Neuronal stem cell (in vitro differentiated cells): Measurements from ENCODE around the gene SHISA9.

ENCODE experiments used
- DNase-seq: peaks from one replicate; pipeline ENCODE4 v3.0.0-alpha.2; 2013; ENCODE audit warnings: low spot score
- H2AFZ ChIP-seq: one replicate; pipeline ENCODE4 v1.6.1; 2013; ENCODE audit warnings: mild to moderate bottlenecking, low read length, inconsistent platforms
- H2AK5ac ChIP-seq: 2 replicates; pipeline ENCODE4 v1.6.1; 2013; ENCODE audit warnings: low read depth, mild to moderate bottlenecking, inconsistent platforms, low read length, moderate library complexity, mixed read lengths
- H2BK120ac ChIP-seq: 2 replicates; pipeline ENCODE4 v1.6.1; 2013; ENCODE audit warnings: low read depth, mild to moderate bottlenecking, inconsistent platforms, low read length, moderate library complexity, mixed read lengths
- H2BK12ac ChIP-seq: one replicate; pipeline ENCODE4 v1.6.1; 2013; ENCODE audit warnings: low read length, inconsistent platforms
- H2BK15ac ChIP-seq: 2 replicates; pipeline ENCODE4 v1.6.1; 2013; ENCODE audit warnings: mild to moderate bottlenecking, low read length, inconsistent platforms, mixed read lengths
- H2BK5ac ChIP-seq: one replicate; pipeline ENCODE4 v1.6.1; 2013; ENCODE audit warnings: inconsistent platforms, mild to moderate bottlenecking, low read length, moderate library complexity
- H3K14ac ChIP-seq: one replicate; pipeline ENCODE4 v1.6.1; 2013; ENCODE audit warnings: low read length, inconsistent platforms
- H3K18ac ChIP-seq: 2 replicates; pipeline ENCODE4 v1.6.1; 2013; ENCODE audit warnings: low read length, inconsistent platforms
- H3K23ac ChIP-seq: 2 replicates; pipeline ENCODE4 v1.6.1; 2013; ENCODE audit warnings: low read depth, mild to moderate bottlenecking, mixed read lengths, low read length, inconsistent platforms; ENCODE audit not compliant: poor library complexity
- H3K27ac ChIP-seq: replicated peaks from 3 replicates; pipeline ENCODE4 v1.5.1; 2013; ENCODE audit warnings: low read length, inconsistent platforms
- H3K27me3 ChIP-seq, 3 experiments: 2 replicates each; pipeline ENCODE4 v1.6.1; 2013; ENCODE audit warnings: low read length in 3 of 3, mild to moderate bottlenecking in 2 of 3, inconsistent platforms in 1 of 3, low read depth in 1 of 3, mixed read lengths in 1 of 3, moderate library complexity in 1 of 3; ENCODE audit not compliant: control insufficient read depth in 3 of 3, insufficient read depth in 3 of 3
- H3K36me3 ChIP-seq, 2 donors: replicated peaks in 1 of 2; 2 replicates each; pipeline ENCODE4 v1.6.1; 2013; ENCODE audit warnings: low read length in 2 of 2; ENCODE audit not compliant: control insufficient read depth in 2 of 2, insufficient read depth in 2 of 2
- H3K4ac ChIP-seq: 2 replicates; pipeline ENCODE4 v1.6.1; 2013; ENCODE audit warnings: inconsistent platforms, mild to moderate bottlenecking, low read length, moderate library complexity
- H3K4me1 ChIP-seq, 2 donors: 1 replicate in 1 of 2; 2 replicates in 1 of 2; pipeline ENCODE4 v1.6.1; 2013; ENCODE audit warnings: low read length in 2 of 2, low read depth in 1 of 2; ENCODE audit not compliant: control insufficient read depth in 2 of 2, insufficient read depth in 1 of 2
- H3K4me2 ChIP-seq: one replicate; pipeline ENCODE4 v1.6.1; 2013; ENCODE audit warnings: mild to moderate bottlenecking, low read length, inconsistent platforms; ENCODE audit not compliant: insufficient read depth, poor library complexity, severe bottlenecking
- H3K4me3 ChIP-seq, 2 donors: 2 replicates each; pipeline ENCODE4 v1.5.1; 2013; ENCODE audit warnings: low read length in 2 of 2, mild to moderate bottlenecking in 2 of 2, inconsistent platforms in 1 of 2, moderate library complexity in 1 of 2
- H3K79me1 ChIP-seq: one replicate; pipeline ENCODE4 v1.6.1; 2013; ENCODE audit warnings: low read depth, mild to moderate bottlenecking, inconsistent platforms, low read length, moderate library complexity
- H3K9ac ChIP-seq: one replicate; pipeline ENCODE4 v1.6.1; 2013; ENCODE audit warnings: mild to moderate bottlenecking, low read depth, low read length, inconsistent platforms; ENCODE audit not compliant: poor library complexity
- H3K9me3 ChIP-seq, 2 donors: replicated peaks in 1 of 2; 2 replicates each; pipeline versions ENCODE3 to v1.6.1; 2013; ENCODE audit warnings: low read length in 2 of 2, mild to moderate bottlenecking in 2 of 2, inconsistent platforms in 1 of 2, low read depth in 1 of 2, mixed read lengths in 1 of 2, moderate library complexity in 1 of 2; ENCODE audit not compliant: control insufficient read depth in 2 of 2, insufficient read depth in 1 of 2
- H4K8ac ChIP-seq: one replicate; pipeline ENCODE4 v1.6.1; 2013; ENCODE audit warnings: low read depth, mild to moderate bottlenecking, inconsistent platforms, low read length, moderate library complexity
- H4K91ac ChIP-seq: one replicate; pipeline ENCODE4 v1.6.1; 2013; ENCODE audit warnings: low read length, low read depth, mild to moderate bottlenecking, inconsistent platforms; ENCODE audit not compliant: poor library complexity
- WGBS, 2 donors: extraction: QIAGEN DNeasy Blood & Tissue Kit; methylation state at CpG; one replicate each; pipeline ENCODE4 v1.1.7; 2013; ENCODE audit warnings: missing lambda C conversion rate in 2 of 2, mixed read lengths in 1 of 2; ENCODE audit not compliant: insufficient read length in 2 of 2, insufficient replicate concordance in 1 of 2; ENCODE audit errors: extremely low coverage in 2 of 2; 5-methylcytosine and 5-hydroxymethylcytosine counted together

Gene SHISA9

GRCh38 chr16:13061691-13062090 lies 160.3 kb downstream of the SHISA9 start:
- Histone ChIP-seq H2AFZ (no peak overlapping the region), H2BK12ac (no peak overlapping the region), H3K4ac (no peak overlapping the region), H3K18ac (no peak overlapping the region), H3K36me3 (no peaks in the 10 kb centered on the region), H3K14ac (no peak overlapping the region), H2BK15ac (no peak overlapping the region), H2AK5ac (no peak overlapping the region), H3K4me3 (no peak overlapping the region), H3K27me3 (no peaks in the 10 kb centered on the region), H3K79me1 (no peaks in the 10 kb centered on the region), H3K4me2 (no peak overlapping the region), H3K23ac (no peak overlapping the region), H3K9me3 (no peaks in the 10 kb centered on the region), H4K8ac (no peak overlapping the region), H4K91ac (no peak overlapping the region), H2BK120ac (no peak overlapping the region), H2BK5ac (no peak overlapping the region), H3K9ac (no peak overlapping the region), H3K4me1 (peaks cover 0 to 11% of the 10 kb centered on the region in 2 donors), H3K27ac (no peak overlapping the region)
- WGBS, 2 donors = no CpG with 5 or more reads among the region's 9 CpGs
- no peak for DNase-seq

GRCh38 chr16:13062219-13062618 lies 160.8 kb downstream of the SHISA9 start:
- Histone ChIP-seq H3K4ac (no peak overlapping the region), H2AK5ac (no peak overlapping the region), H3K27ac (no peak overlapping the region), H3K9me3 (no peaks in the 10 kb centered on the region), H4K91ac (no peak overlapping the region), H4K8ac (no peak overlapping the region), H3K27me3 (no peaks in the 10 kb centered on the region), H2BK5ac (no peak overlapping the region), H3K4me1 (peaks cover 0 to 9% of the 10 kb centered on the region in 2 donors), H3K9ac (no peak overlapping the region), H3K36me3 (no peaks in the 10 kb centered on the region), H2BK12ac (no peak overlapping the region), H3K4me3 (no peak overlapping the region), H3K23ac (no peak overlapping the region), H3K14ac (no peak overlapping the region), H3K79me1 (no peaks in the 10 kb centered on the region), H2BK120ac (no peak overlapping the region), H3K18ac (no peak overlapping the region), H3K4me2 (no peak overlapping the region), H2AFZ (no peak overlapping the region), H2BK15ac (no peak overlapping the region)
- no peak for DNase-seq
- no CpG with 5 or more reads among the region's 2 CpGs for WGBS, 2 donors

GRCh38 chr16:13063457-13063856 lies 162.1 kb downstream of the SHISA9 start:
- H4K8ac ChIP-seq = no peak overlapping the region
- H3K18ac ChIP-seq = no peak overlapping the region
- no peaks in the 10 kb centered on the region for H3K27me3 ChIP-seq
- H3K36me3 ChIP-seq = no peaks in the 10 kb centered on the region
- no peaks in the 10 kb centered on the region for H3K9me3 ChIP-seq
- peak overlapping the region; percentile 3 for H3K14ac ChIP-seq
- no peaks in the 10 kb centered on the region for H3K79me1 ChIP-seq
- WGBS, 2 donors = no CpG with 5 or more reads among the region's 10 CpGs
- H2BK12ac ChIP-seq = no peak overlapping the region
- no peak overlapping the region for H3K9ac ChIP-seq
- peaks cover 0 to 9% of the 10 kb centered on the region in 2 donors for H3K4me1 ChIP-seq
- H3K4me3 ChIP-seq = no peak overlapping the region
- no peak overlapping the region for H2BK15ac ChIP-seq
- H4K91ac ChIP-seq = no peak overlapping the region
- H2AK5ac ChIP-seq = no peak overlapping the region
- H3K27ac ChIP-seq = no peak overlapping the region
- no peak overlapping the region for H3K4me2 ChIP-seq
- H2BK5ac ChIP-seq = no peak overlapping the region
- H3K4ac ChIP-seq = no peak overlapping the region
- DNase-seq = no peak
- H3K23ac ChIP-seq = no peak overlapping the region
- H2AFZ ChIP-seq = no peak overlapping the region
- H2BK120ac ChIP-seq = no peak overlapping the region

- no CpG with 5 or more reads among the region's 1 CpG for WGBS, 2 donors
- no peak overlapping the region for H3K18ac ChIP-seq
- no peak overlapping the region for H2BK5ac ChIP-seq
- H3K27me3 ChIP-seq = no peaks in the 10 kb centered on the region
- H3K79me1 ChIP-seq = no peaks in the 10 kb centered on the region
- no peak overlapping the region for H3K4me2 ChIP-seq
- H2BK12ac ChIP-seq = no peak overlapping the region
- no peak overlapping the region for H2AFZ ChIP-seq
- H3K4me1 ChIP-seq = peaks cover 0 to 15% of the 10 kb centered on the region in 2 donors
- H2AK5ac ChIP-seq = no peak overlapping the region
- no peak overlapping the region for H3K9ac ChIP-seq
- no peaks in the 10 kb centered on the region for H3K36me3 ChIP-seq
- H3K23ac ChIP-seq = no peak overlapping the region
- no peak overlapping the region for H2BK15ac ChIP-seq
- no peak overlapping the region for H4K8ac ChIP-seq
- DNase-seq = no peak
- no peak overlapping the region for H4K91ac ChIP-seq
- no peak overlapping the region for H3K14ac ChIP-seq
- H2BK120ac ChIP-seq = no peak overlapping the region
- no peak overlapping the region for H3K4ac ChIP-seq
- H3K27ac ChIP-seq = no peak overlapping the region
- no peaks in the 10 kb centered on the region for H3K9me3 ChIP-seq
- H3K4me3 ChIP-seq = no peak overlapping the region
These were observed 163.4 kb downstream of the SHISA9 start for GRCh38 chr16:13064821-13065220.
